Measurements from ENCODE around the gene TINAG.
"Not testable (repeated sequence)": the region's sequence is repeated elsewhere in the genome, so short reads cannot be mapped to it uniquely, and the experiment has no call there.

TINAG gene

DNA sequence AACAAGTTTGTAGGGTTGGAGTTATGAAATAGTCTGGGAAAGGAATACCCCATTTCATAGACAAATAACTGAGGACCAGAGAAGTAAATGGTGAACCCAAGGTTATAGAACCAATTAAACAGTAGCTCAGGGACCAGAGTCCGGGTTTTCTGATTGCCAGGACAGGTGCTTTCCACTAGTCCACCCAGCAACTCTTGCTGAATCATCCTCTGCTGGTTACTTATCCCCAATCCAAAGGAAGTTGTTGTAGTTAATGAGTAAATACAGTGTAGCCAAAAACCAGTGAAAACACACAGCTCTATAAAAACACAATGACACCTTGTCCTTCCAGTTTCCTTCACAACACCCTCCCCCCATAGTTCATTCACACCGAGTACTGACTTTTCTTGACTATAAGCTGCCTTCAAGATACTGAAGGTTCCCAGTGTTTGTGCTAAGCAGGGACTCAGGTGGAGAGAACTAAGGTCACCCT, 766 bp upstream of the TINAG start:
- DNase-seq (ENCODE audit: low spot score) = no peak

DNA sequence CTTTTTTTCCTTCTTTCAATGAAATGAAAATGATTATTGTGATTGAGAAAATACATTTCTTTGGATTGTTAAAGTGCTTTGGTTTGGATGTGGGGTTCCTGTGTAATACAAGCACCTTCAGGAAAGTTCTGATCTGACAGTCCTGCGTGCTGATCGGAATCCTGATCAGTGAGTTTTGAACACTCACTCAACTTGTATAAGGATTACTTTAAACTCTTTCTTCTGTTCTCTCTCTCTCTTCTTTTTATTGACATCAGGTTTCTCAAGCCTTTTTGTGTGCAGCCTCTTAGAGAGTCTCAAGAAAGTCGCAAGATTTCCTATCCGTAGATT, 710 bp downstream of the TINAG start:
- DNase-seq (ENCODE audit: low spot score) = no peak

DNA sequence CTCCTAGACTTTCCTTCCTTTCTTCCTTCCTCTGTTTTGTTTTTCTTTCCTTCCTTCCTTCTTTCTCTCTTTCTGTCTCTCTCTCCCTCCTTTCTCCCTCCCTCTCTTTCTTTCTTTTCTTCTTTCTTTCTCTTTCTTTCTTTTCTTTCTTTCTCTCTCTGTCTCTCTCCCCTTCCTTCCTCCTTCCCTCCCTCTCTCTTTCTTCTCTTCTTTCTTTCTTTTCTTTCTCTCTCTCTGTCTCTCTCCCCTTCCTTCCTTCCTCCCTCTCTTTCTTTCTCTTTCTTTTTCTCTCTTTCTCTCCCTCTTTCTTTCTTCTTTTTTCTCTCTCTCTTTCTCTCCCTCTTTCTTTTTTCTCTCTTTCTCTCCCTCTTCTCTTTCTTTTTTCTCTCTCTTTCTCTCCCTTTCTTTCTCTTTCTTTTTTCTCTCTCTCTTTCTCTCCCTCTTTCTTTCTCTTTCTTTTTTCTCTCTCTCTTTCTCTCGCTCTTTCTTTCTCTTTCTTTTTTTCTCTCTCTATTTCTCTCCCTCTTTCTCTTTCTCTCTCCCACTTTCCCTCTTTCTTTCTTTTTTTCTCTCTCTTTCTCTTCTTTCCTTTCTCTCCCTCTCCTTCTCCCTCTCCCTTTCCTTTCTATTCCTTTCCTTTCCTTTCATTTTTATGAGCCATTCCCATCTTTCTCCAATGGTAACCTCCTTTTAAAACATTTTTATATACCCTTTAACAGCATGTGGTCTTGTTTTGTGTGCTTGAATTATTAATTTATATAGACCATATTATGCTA, 2.3 kb downstream of the TINAG start:
- no peak for DNase-seq (ENCODE audit: low spot score)

DNA sequence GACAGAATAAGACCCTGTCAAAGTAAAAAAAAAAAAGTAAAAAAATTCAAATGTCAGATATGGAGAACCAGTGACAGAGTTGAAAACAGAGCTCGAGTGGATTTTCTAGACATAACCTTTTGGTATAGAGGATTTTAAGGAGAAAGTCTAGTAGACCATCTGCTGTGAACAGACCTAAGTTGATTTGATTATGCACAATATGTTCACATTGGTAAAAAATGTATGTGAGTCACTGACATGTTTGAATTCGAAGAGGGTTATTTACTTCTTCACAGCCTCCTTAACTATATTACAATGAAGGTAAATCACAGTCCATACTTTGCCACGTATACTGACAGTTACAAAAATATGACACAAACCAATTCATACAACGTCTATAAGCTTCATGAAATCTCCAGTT, 7.4 kb downstream of the TINAG start:
- no peak for DNase-seq (ENCODE audit: low spot score)

DNA sequence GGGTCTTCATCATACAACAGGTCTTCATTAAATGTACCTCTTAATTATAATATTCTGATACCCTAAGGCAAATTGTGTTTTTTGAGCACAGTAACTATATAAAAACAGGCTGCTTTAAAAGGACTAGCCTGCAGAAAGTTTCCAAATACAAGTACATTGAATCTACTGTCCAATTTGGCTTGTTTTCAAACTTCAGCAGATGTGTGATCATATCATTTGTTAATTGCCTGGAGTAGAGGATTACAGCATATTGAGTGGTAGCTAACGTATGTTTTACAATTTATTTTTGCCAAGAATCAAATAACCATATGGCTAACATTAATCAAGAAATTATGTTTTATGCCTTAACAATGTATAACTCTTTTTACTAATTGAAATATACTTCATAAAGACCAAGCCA, 12.6 kb downstream of the TINAG start:
- no peak for DNase-seq (ENCODE audit: low spot score)

DNA sequence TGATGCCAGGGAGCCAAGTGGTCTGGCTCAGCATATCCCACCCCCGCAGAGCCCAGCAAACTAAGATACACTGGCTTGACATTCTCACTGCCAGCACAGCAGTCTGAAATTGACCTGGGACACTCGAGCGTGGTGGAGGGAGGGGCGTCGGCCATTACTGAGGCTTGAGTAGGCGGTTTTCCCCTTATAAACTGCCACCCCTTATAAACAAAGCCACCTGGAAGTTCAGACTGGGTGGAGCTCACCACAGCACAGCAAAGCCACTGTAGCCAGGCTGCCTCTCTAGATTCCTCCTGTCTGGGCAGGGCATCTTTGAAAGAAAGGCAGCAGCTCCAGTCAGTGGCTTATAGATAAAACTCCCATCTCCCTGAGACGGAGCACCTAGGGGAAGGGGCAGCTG, 19.4 kb downstream of the TINAG start:
- DNase-seq (ENCODE audit: low spot score) = no peak

DNA sequence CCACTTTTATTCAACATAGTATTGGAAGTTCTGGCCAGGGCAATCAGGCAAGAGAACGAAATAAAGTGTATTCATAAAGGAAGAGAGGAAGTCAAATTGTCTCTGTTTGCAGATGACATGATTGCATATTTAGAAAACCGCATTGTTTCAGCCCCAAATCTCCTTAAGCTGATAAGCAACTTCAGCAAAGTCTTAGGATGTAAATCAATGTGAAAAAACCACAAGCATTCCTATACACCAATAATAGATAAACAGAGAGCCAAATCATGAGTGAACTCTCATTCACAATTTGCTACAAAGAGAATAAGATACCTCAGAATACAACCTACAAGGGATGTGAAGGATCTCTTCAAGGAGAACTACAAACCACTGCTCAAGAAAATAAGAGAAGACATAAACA, 23.3 kb downstream of the TINAG start:
- not testable (repeated sequence) for DNase-seq (ENCODE audit: low spot score)

DNA sequence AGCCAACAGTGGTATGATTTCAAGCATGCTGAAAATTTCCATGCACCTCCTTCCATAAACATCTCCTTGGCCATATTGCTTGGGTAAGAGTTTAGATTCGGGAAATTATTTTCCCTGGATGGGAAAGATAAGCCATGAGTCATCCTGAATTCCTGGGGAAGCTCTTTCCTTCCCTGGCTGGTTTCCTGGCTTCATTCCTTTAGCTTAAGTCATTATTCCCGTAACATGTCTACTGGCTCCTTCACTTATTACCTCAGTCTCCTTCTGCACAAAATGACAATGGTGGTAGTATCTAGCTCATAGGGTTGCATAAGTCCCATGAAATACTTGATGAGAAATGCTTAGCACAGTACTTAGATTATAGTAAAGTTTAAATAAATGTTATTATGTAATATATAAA, 27.6 kb downstream of the TINAG start:
- peak; percentile 81 for DNase-seq (ENCODE audit: low spot score)

DNA sequence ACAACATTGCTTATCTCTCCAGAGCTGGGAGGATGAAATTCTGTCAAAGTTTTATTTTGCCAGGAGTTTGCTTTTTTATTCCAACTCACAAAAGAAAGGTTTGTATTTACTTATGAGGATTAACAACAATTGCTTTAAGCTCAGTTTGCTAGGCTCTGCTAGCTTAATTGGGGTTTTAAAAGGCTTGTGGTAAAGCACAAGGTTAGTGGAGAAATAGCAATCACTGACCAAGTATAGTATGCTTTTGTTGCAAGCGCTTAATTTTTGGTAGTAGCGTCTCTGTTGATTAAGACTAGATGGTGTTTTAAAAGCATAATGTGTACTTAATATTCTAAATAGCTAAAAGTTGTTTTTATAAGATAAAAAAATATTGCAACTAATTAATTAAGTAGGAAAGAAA, 45.7 kb downstream of the TINAG start:
- no peak for DNase-seq (ENCODE audit: low spot score)

DNA sequence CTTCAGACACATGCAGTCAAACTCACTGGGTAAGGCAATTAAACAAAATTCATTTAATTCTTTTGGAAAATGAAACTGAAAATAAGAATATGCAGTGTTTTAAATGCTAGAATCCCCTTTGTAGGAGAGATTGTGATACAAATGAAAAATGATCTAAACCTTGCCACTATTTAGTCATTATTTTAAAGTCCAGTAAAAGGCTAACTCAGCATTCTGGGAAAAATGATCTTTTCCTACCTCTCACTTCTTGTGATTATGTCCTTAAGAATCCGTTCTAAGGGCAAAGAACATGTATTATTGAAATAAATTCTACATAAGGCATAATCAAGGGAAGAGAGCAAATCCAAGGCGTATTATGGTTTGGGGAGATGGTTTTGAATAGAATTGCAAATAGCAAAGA, 46.4 kb downstream of the TINAG start:
- no peak for DNase-seq (ENCODE audit: low spot score)

DNA sequence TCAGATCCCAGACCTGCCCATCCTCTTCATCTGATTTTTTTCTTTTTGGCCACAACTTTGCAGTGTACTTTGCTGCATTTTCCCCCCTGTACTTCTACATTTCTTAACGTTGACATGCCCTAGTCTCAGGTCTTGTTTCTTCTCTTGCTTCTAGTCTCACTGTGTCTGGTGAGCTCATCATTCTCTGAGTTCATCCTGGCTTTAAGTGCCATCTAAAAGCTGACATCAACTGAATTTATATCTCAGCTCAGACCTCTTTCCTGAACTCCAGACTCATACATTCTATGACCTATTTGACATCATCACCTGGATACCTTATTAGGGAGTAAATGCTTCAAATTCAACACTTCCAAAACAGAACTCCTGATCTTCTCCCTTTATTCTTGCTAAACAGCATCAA, 48.9 kb downstream of the TINAG start:
- no peak for DNase-seq (ENCODE audit: low spot score)

DNA sequence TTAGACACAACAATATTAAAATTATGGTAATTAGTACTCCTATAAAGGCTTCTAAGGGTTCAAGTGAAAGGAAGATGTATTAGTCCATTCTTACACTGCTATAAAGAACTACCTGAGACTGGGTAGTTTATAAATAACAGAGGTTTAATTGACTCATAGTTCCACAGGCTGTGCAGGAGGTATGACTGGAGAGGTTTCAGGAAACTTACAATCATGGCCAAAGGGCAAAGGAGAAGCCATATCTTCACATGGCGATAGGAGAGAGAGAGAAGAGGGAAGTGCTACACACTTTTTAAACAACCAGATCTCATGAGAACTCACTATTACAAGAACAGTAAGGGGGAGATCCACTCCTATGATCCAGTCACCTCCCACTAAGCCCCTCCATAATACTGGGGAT, 52.9 kb downstream of the TINAG start:
- DNase-seq (ENCODE audit: low spot score) = no peak

DNA sequence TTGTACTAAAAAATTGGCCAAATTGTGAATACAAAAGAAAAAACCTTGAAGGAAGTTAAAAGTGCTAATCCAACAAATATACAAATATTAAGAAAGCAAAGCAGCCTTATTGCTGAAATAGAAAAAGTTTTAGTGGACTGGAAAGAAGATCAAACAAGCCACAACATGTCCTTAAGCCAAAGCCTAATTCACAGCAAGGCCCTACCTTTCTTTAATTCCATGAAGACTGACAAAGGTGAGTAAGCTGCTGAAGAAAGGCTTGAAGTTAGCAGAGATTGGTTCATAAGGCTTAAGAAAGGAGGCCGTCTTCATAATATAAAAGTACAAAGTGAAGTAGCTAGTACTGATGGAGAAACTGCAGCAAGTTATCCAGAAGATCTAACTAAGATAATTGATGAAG, 53.5 kb downstream of the TINAG start:
- DNase-seq (ENCODE audit: low spot score) = no peak

DNA sequence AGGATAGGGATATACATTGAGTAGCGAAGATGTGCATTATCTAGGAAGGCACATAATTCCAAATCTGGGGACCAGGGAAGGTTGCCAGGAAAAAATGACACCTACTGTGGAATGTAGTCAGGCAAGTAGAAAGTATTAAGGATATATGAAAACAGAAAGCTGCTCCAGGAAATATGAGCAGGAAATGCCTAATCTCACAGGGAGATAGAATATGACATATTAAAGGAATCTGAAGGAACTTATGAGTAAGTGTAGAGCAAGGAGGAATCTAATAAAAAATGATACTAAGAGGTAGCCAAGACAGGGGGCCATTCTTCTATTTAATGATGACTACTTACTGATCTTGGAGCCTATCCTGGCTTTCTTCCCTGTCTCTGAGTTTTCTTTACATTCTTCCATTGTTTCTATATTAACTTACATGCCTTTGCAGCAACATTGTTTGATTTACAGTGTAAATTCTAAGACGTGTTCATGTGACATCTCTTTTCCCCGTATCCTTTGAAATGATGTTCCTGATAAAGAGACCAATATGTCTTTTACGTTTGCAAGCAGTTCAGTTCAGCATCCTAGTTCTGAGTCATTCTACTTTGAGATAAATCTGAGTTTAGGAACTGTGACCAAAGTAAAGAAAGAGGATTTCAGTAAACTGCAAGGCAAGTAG, 58.6 kb downstream of the TINAG start:
- DNase-seq (ENCODE audit: low spot score) = peak; percentile 1

DNA sequence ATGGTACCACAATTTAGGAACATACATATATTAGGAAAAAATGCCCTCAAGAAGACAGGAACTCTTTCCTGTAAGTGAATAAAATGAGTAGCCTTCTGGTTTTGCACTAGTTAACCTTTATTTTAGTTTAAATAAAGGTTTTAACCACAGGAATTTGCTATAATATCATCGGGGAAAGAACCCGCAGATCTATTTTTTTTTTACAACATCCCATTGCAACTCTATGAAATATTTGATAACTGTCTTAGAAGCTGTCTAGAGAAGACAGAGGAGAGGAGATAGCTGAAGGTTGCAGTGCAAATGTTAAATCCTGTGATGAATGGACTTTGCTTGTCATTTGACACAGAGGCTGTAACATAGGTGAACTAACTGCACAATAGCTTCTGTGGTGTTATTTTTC, 69.5 kb downstream of the TINAG start:
- DNase-seq (ENCODE audit: low spot score) = no peak

DNA sequence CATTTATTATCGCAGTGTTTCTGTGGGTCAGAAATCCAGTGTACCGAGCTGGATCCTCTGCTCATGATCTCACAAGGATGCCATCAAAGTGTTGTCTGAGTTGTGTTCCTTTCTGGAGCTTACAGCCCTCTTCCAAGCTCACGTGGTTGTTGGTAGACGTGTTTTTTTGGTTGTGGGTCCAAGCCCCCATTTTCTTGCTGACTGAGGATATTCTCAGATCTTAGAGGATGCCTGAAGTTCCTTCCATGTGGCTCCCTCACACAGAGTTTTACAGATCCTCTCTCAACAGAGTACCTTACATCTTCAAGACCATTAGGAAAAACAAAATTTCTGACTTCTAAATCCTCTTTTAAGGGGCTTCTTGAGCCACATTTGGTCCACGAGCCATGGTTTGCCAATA, 78.1 kb downstream of the TINAG start:
- DNase-seq (ENCODE audit: low spot score) = no peak

DNA sequence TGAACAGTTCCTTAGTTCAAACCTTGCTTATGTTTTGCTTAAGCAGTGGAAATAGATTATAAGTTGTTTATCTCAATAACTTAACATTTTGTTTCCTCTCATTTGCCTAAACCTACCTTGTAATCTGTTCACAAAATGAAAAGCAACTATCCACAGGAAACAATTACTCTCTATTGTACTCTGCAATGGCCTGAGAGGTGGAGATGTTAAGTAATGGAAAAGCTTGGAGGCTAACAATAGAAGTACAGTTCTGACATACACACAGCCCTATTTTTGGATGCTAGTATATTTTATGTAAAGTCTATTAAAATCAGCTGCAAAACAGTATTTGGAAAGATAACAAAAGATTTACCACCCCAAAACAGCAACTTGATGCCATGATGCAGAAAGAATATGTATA, 82.1 kb downstream of the TINAG start:
- no peak for DNase-seq (ENCODE audit: low spot score)

DNA sequence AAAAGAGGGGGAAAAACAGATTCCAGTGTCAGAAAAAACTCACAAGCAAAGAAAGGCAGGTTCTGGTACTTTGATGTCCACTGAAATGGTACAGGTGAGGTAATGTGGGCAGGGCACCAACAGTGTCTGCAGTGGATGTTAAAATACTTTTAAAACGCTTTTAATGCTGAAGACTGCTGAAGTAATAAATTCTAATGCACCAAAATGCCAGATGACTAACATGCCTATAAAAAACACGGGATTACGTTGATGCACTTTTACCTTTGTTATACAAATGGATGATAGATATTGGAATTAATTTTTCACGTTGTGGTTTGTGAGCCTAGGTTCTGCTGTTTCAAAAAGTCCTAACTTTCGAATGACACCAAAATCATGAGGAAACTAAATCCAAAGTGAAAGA, 83.3 kb downstream of the TINAG start:
- DNase-seq (ENCODE audit: low spot score) = no peak

DNA sequence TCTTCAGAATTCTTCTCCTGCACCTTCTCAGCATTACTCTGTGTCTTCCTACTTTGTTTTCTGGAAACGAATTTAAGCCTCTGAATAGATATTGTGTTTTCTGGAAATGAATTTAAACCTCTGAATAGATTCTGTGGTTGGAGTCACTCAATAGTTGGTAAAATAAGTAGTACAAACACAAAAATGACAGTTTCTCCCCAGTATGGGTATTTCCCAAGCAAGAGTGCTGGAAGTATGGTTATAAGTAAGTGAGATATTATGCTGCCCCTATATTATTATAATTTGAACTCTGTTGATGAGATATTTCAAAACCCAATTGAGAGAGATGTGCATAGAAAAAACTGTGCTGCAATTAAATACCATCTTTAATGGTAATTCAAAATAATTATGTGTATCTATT, 94.9 kb downstream of the TINAG start:
- no peak for DNase-seq (ENCODE audit: low spot score)

DNA sequence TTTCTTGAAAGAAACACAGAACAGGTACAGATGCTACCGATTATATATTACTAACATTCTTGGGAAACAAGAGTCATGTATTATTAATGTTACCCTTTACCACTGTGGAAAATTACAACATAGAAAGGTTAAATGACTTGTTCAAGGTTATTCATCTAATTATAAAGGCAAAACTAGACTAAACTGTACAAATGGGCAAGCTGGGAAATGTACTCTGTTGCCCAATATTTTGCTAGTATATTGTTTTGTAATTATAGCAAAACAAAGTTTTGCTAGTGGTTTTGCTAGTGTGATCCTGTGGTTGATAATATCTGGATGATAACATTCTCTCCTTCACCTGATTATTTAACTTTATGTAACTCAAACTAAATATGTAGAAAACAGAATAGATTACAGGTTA, 96.5 kb downstream of the TINAG start:
- DNase-seq (ENCODE audit: low spot score) = no peak

DNA sequence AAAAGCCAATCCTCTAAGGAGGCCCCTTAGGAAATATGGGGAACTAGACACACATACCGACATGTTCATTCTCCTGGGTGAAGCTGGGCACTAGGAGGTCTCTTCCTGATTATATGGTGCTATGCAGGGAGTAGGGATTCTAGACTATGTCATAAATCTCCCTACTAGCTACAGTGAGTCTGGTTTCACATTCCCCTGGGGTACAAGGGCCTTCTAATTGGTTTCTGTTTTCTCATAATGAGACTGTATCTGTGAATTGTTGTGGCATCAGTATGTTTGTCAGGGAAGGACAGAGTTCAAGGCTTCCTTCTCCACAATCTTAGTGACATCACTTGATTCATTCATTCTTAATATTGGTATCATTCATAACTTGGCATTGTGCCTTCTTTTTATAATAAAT, 103.5 kb downstream of the TINAG start:
- DNase-seq (ENCODE audit: low spot score) = no peak

DNA sequence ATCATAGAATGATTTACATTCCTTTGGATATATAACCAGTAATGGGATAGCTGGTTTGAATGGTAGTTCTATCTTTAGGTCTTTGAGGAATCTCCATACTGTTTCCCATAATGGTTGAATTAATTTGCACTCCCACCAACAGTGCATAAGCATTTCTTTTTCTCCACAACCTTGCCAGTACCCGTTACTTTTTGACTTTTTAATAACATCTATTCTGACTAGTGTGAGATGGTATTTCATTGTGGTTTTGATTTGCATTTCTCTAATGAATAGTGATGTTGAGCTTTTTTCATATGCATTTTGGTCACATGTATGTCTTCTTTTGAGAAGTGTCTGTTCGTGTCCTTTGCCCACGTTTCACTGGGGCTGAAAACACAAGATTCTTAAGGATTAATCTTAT, 107.3 kb downstream of the TINAG start:
- no peak for DNase-seq (ENCODE audit: low spot score)

DNA sequence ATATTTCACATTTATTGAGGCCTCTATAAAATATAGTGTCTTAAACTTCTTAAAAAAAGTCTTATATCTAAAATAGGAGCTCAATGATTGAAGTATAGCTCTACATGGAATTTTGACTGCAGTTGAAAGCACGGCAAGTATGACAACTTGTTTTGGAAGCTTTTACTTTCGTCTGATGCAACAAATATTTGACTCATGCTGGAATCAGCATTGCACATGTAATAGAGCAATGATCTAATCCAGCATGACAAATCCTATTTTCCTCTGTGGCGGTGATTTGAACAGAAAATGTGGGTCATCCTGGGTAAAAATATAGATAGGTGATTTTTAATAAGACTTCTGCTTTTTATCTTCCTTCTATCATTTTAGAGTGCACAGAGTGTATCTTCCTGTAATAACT, 111.6 kb downstream of the TINAG start:
- peak; percentile 69 for DNase-seq (ENCODE audit: low spot score)

DNA sequence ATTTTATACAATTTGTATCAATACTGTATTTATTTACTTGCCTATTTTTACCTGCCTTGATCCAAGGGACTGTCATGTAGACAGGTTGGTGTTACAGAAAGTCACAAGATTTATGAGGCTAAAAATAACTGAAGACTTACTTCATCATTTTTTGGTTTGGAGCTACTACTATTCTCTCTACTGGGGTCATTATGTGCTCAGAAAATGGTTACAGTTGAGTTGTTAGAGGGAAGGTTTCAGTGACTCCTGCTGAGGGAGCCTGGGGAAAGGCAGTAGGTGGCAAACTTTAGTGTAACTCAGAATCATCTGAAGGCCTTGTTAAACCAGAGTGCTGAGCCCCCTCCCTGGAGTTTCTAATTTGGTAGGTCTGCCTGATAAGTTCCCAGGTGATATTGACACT, 118.8 kb downstream of the TINAG start:
- no peak for DNase-seq (ENCODE audit: low spot score)
